AG10803 (cell line): ENCODE results near the gene NOS1AP.

Experiments used
- DNase-seq: peaks from one replicate; pipeline ENCODE4 v3.0.0; 2010; ENCODE audit warnings: low read depth
- H3K4me3 ChIP-seq: 2 replicates; pipeline ENCODE4 v1.5.1; 2011; ENCODE audit warnings: mild to moderate bottlenecking, low read length, control low read depth
- CTCF ChIP-seq: conservative IDR thresholded peaks from 2 replicates; pipeline ENCODE4 v1.5.1; 2011; ENCODE audit warnings: mild to moderate bottlenecking, low read length, control low read depth, inconsistent platforms

The NOS1AP gene

GRCh38 chr1:162191396-162192305 lies 122.2 kb downstream of the NOS1AP start:
- no peak for DNase-seq
- no peak overlapping the region for H3K4me3 ChIP-seq
- no peak for TF ChIP-seq CTCF

- no peak overlapping the region for H3K4me3 ChIP-seq
- no peak for DNase-seq
- no peak for TF ChIP-seq CTCF
Observed at GRCh38 chr1:162192306-162192678, 122.8 kb downstream of the NOS1AP start.

GRCh38 chr1:162192763-162193162 lies 123.3 kb downstream of the NOS1AP start:
- TF ChIP-seq CTCF = no peak
- no peak for DNase-seq
- no peak overlapping the region for H3K4me3 ChIP-seq

- DNase-seq = no peak
- no peak overlapping the region for H3K4me3 ChIP-seq
- TF ChIP-seq CTCF = no peak
Observed at GRCh38 chr1:162193221-162193620, 123.7 kb downstream of the NOS1AP start.

- no peak overlapping the region for H3K4me3 ChIP-seq
- no peak for TF ChIP-seq CTCF
- no peak for DNase-seq
Observed at GRCh38 chr1:162193815-162194214, 124.3 kb downstream of the NOS1AP start.

- no peak overlapping the region for H3K4me3 ChIP-seq
- no peak for DNase-seq
- no peak for TF ChIP-seq CTCF
Observed at GRCh38 chr1:162195567-162195966, 126.1 kb downstream of the NOS1AP start.

- TF ChIP-seq CTCF = no peak
- no peak for DNase-seq
- H3K4me3 ChIP-seq = no peak overlapping the region
Observed at GRCh38 chr1:162196387-162196786, 126.9 kb downstream of the NOS1AP start.
